H1 (cell line): ENCODE data around the gene POLA1. TPM values are rescaled to one million over a fixed set of nuclear protein-coding genes. Genes with fewer than 3 reads are reported as not detected.

Source experiments
- CTCF ChIA-PET: fragments of 300-600 bp; sonication (Branson Sonifier 250); formaldehyde crosslinking; loops from one replicate; lab custom pipeline; 2021; ENCODE audit not compliant: partially characterized antibody; lab: Charles Lee
- POLR2A ChIA-PET: fragments of 300-600 bp; sonication (Branson Sonifier 250); formaldehyde crosslinking; loops from one replicate; lab custom pipeline; 2021; ENCODE audit warnings: inconsistent platforms; ENCODE audit not compliant: partially characterized antibody; lab: Charles Lee
- DNase-seq, 2 experiments: peaks; one replicate each; pipeline versions ENCODE4 v3.0.0 to v3.0.0-alpha.2; 2010 to 2022; ENCODE audit warnings: low spot score in 2 of 2, low read depth in 1 of 2, mixed read lengths in 1 of 2
- FAIRE-seq: peaks from 2 replicates; lab custom pipeline; 2011; peaks lifted over from hg19 to GRCh38; lab: Jason Lieb, UNC
- H2AFZ ChIP-seq: 2 replicates; pipeline ENCODE4 v1.8.1; 2012; ENCODE audit warnings: low read length, inconsistent platforms
- H2AK5ac ChIP-seq: 2 replicates; pipeline ENCODE4 v1.6.1; 2013; ENCODE audit warnings: low read depth, low read length
- H2BK120ac ChIP-seq: replicated peaks from 2 replicates; pipeline ENCODE3; 2013; ENCODE audit warnings: low read depth, low read length, inconsistent platforms
- H2BK12ac ChIP-seq: 2 replicates; pipeline ENCODE4 v1.6.1; 2013; ENCODE audit warnings: low read depth, low read length
- H2BK15ac ChIP-seq: 2 replicates; pipeline ENCODE4 v1.6.1; 2013; ENCODE audit warnings: low read length
- H2BK20ac ChIP-seq: 2 replicates; pipeline ENCODE4 v1.6.1; 2013; ENCODE audit warnings: low read length
- H2BK5ac ChIP-seq: 2 replicates; pipeline ENCODE4 v1.6.1; 2013; ENCODE audit warnings: low read depth, low read length
- H3K14ac ChIP-seq: 2 replicates; pipeline ENCODE4 v1.6.1; 2013; ENCODE audit warnings: inconsistent platforms; ENCODE audit not compliant: insufficient read length
- H3K18ac ChIP-seq: 2 replicates; pipeline ENCODE4 v1.6.1; 2013; ENCODE audit warnings: low read length; ENCODE audit errors: extremely low read depth
- H3K23ac ChIP-seq: 2 replicates; pipeline ENCODE4 v1.6.1; 2013; ENCODE audit warnings: inconsistent platforms; ENCODE audit not compliant: insufficient read length
- H3K23me2 ChIP-seq: 2 replicates; pipeline ENCODE4 v1.6.1; 2013; ENCODE audit warnings: low read depth, low read length
- H3K27ac ChIP-seq: 2 replicates; pipeline ENCODE4 v1.6.1; 2011; ENCODE audit warnings: low read depth, low read length, inconsistent platforms
- H3K27me3 ChIP-seq, 4 experiments: replicated peaks in 1 of 4; 1 replicate in 1 of 4; 2 replicates in 3 of 4; pipeline versions ENCODE4 v1.6.1 to v1.8.1; 2011 to 2013; ENCODE audit warnings: low read length in 3 of 4, mild to moderate bottlenecking in 3 of 4, inconsistent platforms in 2 of 4, mixed read lengths in 2 of 4, moderate library complexity in 1 of 4; ENCODE audit not compliant: control insufficient read depth in 3 of 4, insufficient read depth in 3 of 4; ENCODE audit errors: extremely low read depth in 1 of 4
- H3K36me3 ChIP-seq, 4 experiments: 2 replicates each; pipeline versions ENCODE4 v1.6.1 to v1.8.1; 2011 to 2013; ENCODE audit warnings: mild to moderate bottlenecking in 4 of 4, low read length in 3 of 4, moderate library complexity in 2 of 4, control low read depth in 1 of 4, inconsistent platforms in 1 of 4; ENCODE audit not compliant: insufficient read depth in 4 of 4, control insufficient read depth in 2 of 4
- H3K4ac ChIP-seq: replicated peaks from 2 replicates; pipeline ENCODE3; 2013; ENCODE audit warnings: low read length, low read depth, mixed read lengths, inconsistent platforms; ENCODE audit not compliant: insufficient read length
- H3K4me1 ChIP-seq, 4 experiments: replicated peaks in 1 of 4; 1 replicate in 1 of 4; 2 replicates in 3 of 4; pipeline versions ENCODE4 v1.6.1 to v1.8.1; 2011 to 2013; ENCODE audit warnings: low read length in 3 of 4, inconsistent platforms in 2 of 4, mixed read lengths in 1 of 4; ENCODE audit not compliant: insufficient read depth in 4 of 4, control insufficient read depth in 3 of 4
- H3K4me2 ChIP-seq, 2 experiments: 2 replicates each; pipeline versions ENCODE4 v1.6.1 to v1.8.1; 2011 to 2013; ENCODE audit warnings: low read depth in 2 of 2, low read length in 2 of 2, control low read depth in 1 of 2, inconsistent platforms in 1 of 2, mild to moderate bottlenecking in 1 of 2; ENCODE audit not compliant: insufficient read depth in 1 of 2
- H3K4me3 ChIP-seq, 4 experiments: fragments of 200-600, 300-600 bp in 1 of 4; sonication (generic), shearing (Covaris generic), sonication (Bioruptor Twin) in 1 of 4; 2 replicates each; pipeline versions ENCODE4 v1.5.1 to v1.8.1; 2011 to 2016; ENCODE audit warnings: low read length in 4 of 4, low read depth in 3 of 4, control low read depth in 2 of 4, inconsistent platforms in 2 of 4, mild to moderate bottlenecking in 2 of 4, mixed read lengths in 1 of 4, moderate library complexity in 1 of 4; ENCODE audit not compliant: insufficient read depth in 2 of 4; ENCODE audit errors: extremely low read depth in 1 of 4
- H3K56ac ChIP-seq: replicated peaks from 2 replicates; pipeline ENCODE3; 2013; ENCODE audit warnings: low read depth, mild to moderate bottlenecking, mixed read lengths, low read length, inconsistent platforms; ENCODE audit not compliant: insufficient read length
- H3K79me1 ChIP-seq: 2 replicates; pipeline ENCODE4 v1.6.1; 2013; ENCODE audit warnings: low read depth, low read length, control low read depth
- H3K79me2 ChIP-seq, 2 experiments: 2 replicates each; pipeline versions ENCODE4 v1.6.1 to v1.8.1; 2012 to 2013; ENCODE audit warnings: low read length in 2 of 2, mild to moderate bottlenecking in 2 of 2, inconsistent platforms in 1 of 2; ENCODE audit not compliant: insufficient read depth in 2 of 2, control insufficient read depth in 1 of 2
- H3K9ac ChIP-seq, 4 experiments: replicated peaks in 1 of 4; 1 replicate in 1 of 4; 2 replicates in 3 of 4; pipeline versions ENCODE4 v1.6.1 to v1.8.1; 2011 to 2013; ENCODE audit warnings: low read depth in 3 of 4, low read length in 3 of 4, control low read depth in 2 of 4, mild to moderate bottlenecking in 2 of 4, moderate library complexity in 2 of 4, inconsistent platforms in 1 of 4; ENCODE audit errors: extremely low read depth in 1 of 4
- H3K9me3 ChIP-seq, 2 experiments: 2 replicates each; pipeline versions ENCODE4 v1.6.1 to v1.8.1; 2012 to 2013; ENCODE audit warnings: mild to moderate bottlenecking in 2 of 2, moderate library complexity in 2 of 2, control low read depth in 1 of 2, inconsistent platforms in 1 of 2, low read depth in 1 of 2, low read length in 1 of 2, mixed read lengths in 1 of 2; ENCODE audit not compliant: insufficient read depth in 2 of 2
- H4K20me1 ChIP-seq, 2 experiments: replicated peaks in 1 of 2; 2 replicates each; pipeline versions ENCODE3 to v1.8.1; 2011 to 2013; ENCODE audit warnings: inconsistent platforms in 2 of 2, low read length in 2 of 2, mild to moderate bottlenecking in 1 of 2; ENCODE audit not compliant: insufficient read depth in 2 of 2, control insufficient read depth in 1 of 2
- H4K5ac ChIP-seq: 2 replicates; pipeline ENCODE4 v1.6.1; 2013; ENCODE audit warnings: low read length, low read depth, mixed read lengths, inconsistent platforms; ENCODE audit not compliant: insufficient read length
- H4K8ac ChIP-seq: 2 replicates; pipeline ENCODE4 v1.8.0; 2013; ENCODE audit warnings: mild to moderate bottlenecking, moderate library complexity, low read length, inconsistent platforms; ENCODE audit not compliant: insufficient read depth; ENCODE audit errors: extremely low read depth
- H4K91ac ChIP-seq: replicated peaks from 2 replicates; pipeline ENCODE3; 2013; ENCODE audit warnings: low read length, mixed read lengths, inconsistent platforms; ENCODE audit not compliant: insufficient read length
- CBX5 ChIP-seq: fragments of 300-800, 300-1000 bp; sonication (generic); IDR thresholded peaks from 2 replicates; pipeline ENCODE4 v1.7.1; 2016; ENCODE audit warnings: antibody characterized with exemption, low read length, low read depth
- HDAC2 ChIP-seq, 2 experiments: fragments of 300-600 bp in 1 of 2; sonication (generic) in 1 of 2; IDR thresholded peaks; 2 replicates each; pipeline ENCODE4 v1.6.1; 2011 to 2012; ENCODE audit warnings: low read depth in 2 of 2, low read length in 2 of 2, mild to moderate bottlenecking in 2 of 2, moderate library complexity in 2 of 2, borderline replicate concordance in 1 of 2, inconsistent platforms in 1 of 2
- MAFK ChIP-seq: IDR thresholded peaks from 2 replicates; pipeline ENCODE4 v1.6.1; 2012; ENCODE audit warnings: low read depth, mild to moderate bottlenecking, improper control_type of control experiment, low read length
- WGBS, 2 experiments: shearing (Covaris generic) in 1 of 2; methylation state at CpG; one replicate each; pipeline versions ENCODE4 v1.1.6 to v1.1.7; 2013 to 2015; ENCODE audit warnings: low lambda C conversion rate in 2 of 2, mixed read lengths in 2 of 2, inconsistent platforms in 1 of 2, low coverage in 1 of 2, missing lambda C conversion rate in 1 of 2; ENCODE audit not compliant: insufficient replicate concordance in 2 of 2, insufficient coverage in 1 of 2, insufficient read length in 1 of 2; ENCODE audit errors: extremely low coverage in 1 of 2, missing lambda C conversion rate in 1 of 2; 5-methylcytosine and 5-hydroxymethylcytosine counted together
- polyA plus RNA-seq, 7 experiments: library from polyadenylated mRNA; depleted of rRNA in 3 of 7; stranded (reverse) in 5 of 7; unstranded in 2 of 7; fragments of >200 nt in 5 of 7; fragments of 200-250 nt in 2 of 7; gene quantifications; 1 replicate in 5 of 7; 2 replicates in 1 of 7; 4 replicates in 1 of 7; pipeline versions ENCODE4 v1.2.1 to v1.2.3, GENCODE V29; 2011 to 2013; ENCODE audit warnings: missing spikeins in 2 of 7, mixed read lengths in 2 of 7
- total RNA-seq: library from RNA; stranded (reverse); fragmentation: NEBNext Ultra II Directional; extraction: Animal tissue kit (Norgen Biotek cat#: 25700); gene quantifications from 2 replicates; pipeline ENCODE4 v1.2.1, GENCODE V29; 2021
- TF ChIP-seq, protein P1 (sequence below): IDR thresholded peaks from 2 replicates; pipeline ENCODE4 v1.6.1; 2012; ENCODE audit warnings: inconsistent platforms

The POLA1 gene
- total and polyA plus RNA-seq, 2 of the 8 experiments (the other 6 are each of a cell fraction or from before 2014, with no cell fraction given), result 5.6 to 34.9 TPM

DNA sequence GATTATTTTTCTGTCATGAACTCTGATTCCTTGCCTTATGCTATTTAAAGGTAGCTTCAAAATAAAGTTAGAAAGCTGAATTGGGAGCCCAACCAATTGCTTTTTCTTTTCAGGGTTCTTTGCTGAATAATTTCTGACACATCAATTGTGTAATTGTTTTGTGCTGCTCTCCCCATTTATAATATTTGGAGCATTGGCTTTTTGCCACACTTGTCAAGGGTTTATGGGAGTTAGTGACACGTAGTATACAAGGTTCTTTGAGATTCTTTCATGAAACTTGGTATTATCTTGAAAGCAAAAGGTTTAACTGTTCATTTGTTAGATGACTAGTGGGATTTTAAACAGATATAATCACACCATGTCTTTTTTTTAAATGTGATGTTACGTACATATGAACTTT lies 80.9 kb downstream of the POLA1 start:
- Histone ChIP-seq H3K27me3 (no peaks in the 10 kb centered on the region), H3K23me2 (no peaks in the 10 kb centered on the region), H3K9ac (no peak overlapping the region), H3K4ac (no peak overlapping the region), H3K23ac (no peak overlapping the region), H3K14ac (no peak overlapping the region), H3K79me2 (no peaks in the 10 kb centered on the region), H4K8ac (no peak overlapping the region), H2AK5ac (no peak overlapping the region), H2BK20ac (no peak overlapping the region), H3K79me1 (no peaks in the 10 kb centered on the region), H4K91ac (no peak overlapping the region), H3K9me3 (no peaks in the 10 kb centered on the region), H3K27ac (no peak overlapping the region), H3K4me2 (no peak overlapping the region), H4K20me1 (no peaks in the 10 kb centered on the region), H3K36me3 (peaks cover 0 to 7% (median 2%) of the 10 kb centered on the region in 4 experiments; a peak in 3 of 8 replicates), H4K5ac (no peak overlapping the region), H2BK12ac (no peak overlapping the region), H3K4me3 (no peak overlapping the region), H3K18ac (no peak overlapping the region), H3K56ac (no peak overlapping the region), H3K4me1 (no peaks in the 10 kb centered on the region), H2AFZ (no peak overlapping the region), H2BK15ac (no peak overlapping the region), H2BK120ac (no peak overlapping the region), H2BK5ac (no peak overlapping the region)
- ChIA-PET POLR2A (no interaction called here), CTCF (no interaction called here)
- 86% methylated on average over 2 of the region's 2 CpGs; no CpG with 5 or more reads in 1 of the 2 experiments for WGBS, 2 experiments
- TF ChIP-seq, protein P1, sequence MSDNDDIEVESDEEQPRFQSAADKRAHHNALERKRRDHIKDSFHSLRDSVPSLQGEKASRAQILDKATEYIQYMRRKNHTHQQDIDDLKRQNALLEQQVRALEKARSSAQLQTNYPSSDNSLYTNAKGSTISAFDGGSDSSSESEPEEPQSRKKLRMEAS, result no peak
- TF ChIP-seq MAFK (no peak), HDAC2 (IDR thresholded peaks at IDR 0.05; ENCODE audit: borderline replicate concordance in 1 of 2, low read depth in 2 of 2, low read length in 2 of 2) (no peak), CBX5 (no peak)
- FAIRE-seq, result no peak
- no peak for DNase-seq
